ENCODE results near the gene GTPBP1.
A peak's percentile ranks its signal among the peaks of the same experiment; 100 is the strongest.

The GTPBP1 gene

GRCh38 chr22:38705235-38706100 is at the start of gene GTPBP1:
GTPBP1 (plus strand) TSS chr22:38705944; CDS start chr22:38705956, 12 bp downstream.
- peak; percentile 89 to 97 for DNase-seq (ENCODE audit: low read depth in 2 of 2)

- DNase-seq (ENCODE audit: low read depth in 2 of 2) = peak; percentile 67 to 76
Observed at GRCh38 chr22:38656256-38657044, 49.3 kb upstream of the GTPBP1 start, which contains the start of the genes CBY1 and FAM227A. CBY1 (plus strand) TSS chr22:38656638; CDS start chr22:38668055, 11,417 bp downstream. FAM227A (minus strand) TSS chr22:38656392; CDS start chr22:38650168, 6,224 bp downstream.

- peak in 1 of 2 donors; percentile 16 for DNase-seq (ENCODE audit: low read depth in 2 of 2)
Observed at GRCh38 chr22:38657045-38657909, 48.5 kb upstream of the GTPBP1 start.

GRCh38 chr22:38674888-38675287 is 30.9 kb upstream of the GTPBP1 start:
- DNase-seq (ENCODE audit: low read depth in 2 of 2) = no peak

GRCh38 chr22:38675833-38676232 is 29.9 kb upstream of the GTPBP1 start:
- no peak for DNase-seq (ENCODE audit: low read depth in 2 of 2)

- DNase-seq (ENCODE audit: low read depth in 2 of 2) = peak; percentile 74 to 75
Observed at GRCh38 chr22:38681582-38682335, 24.0 kb upstream of the GTPBP1 start, which contains the start of gene TOMM22. TOMM22 (plus strand) TSS chr22:38681957; CDS start chr22:38681979, 22 bp downstream.

- DNase-seq (ENCODE audit: low read depth in 2 of 2) = no peak
Observed at GRCh38 chr22:38684895-38685294, 20.8 kb upstream of the GTPBP1 start.

- no peak for DNase-seq (ENCODE audit: low read depth in 2 of 2)
Observed at GRCh38 chr22:38685761-38686160, 20.0 kb upstream of the GTPBP1 start.

GRCh38 chr22:38689651-38690050 is 16.1 kb upstream of the GTPBP1 start:
- no peak for DNase-seq (ENCODE audit: low read depth in 2 of 2)

GRCh38 chr22:38694049-38694448 is 11.7 kb upstream of the GTPBP1 start:
- no peak for DNase-seq (ENCODE audit: low read depth in 2 of 2)

GRCh38 chr22:38694940-38695339 is 10.8 kb upstream of the GTPBP1 start:
- DNase-seq (ENCODE audit: low read depth in 2 of 2) = no peak

GRCh38 chr22:38696606-38697424 is 8.9 kb upstream of the GTPBP1 start:
- DNase-seq (ENCODE audit: low read depth in 2 of 2) = peak in 1 of 2 donors; percentile 18

GRCh38 chr22:38697425-38698089 is 8.2 kb upstream of the GTPBP1 start:
- no peak for DNase-seq (ENCODE audit: low read depth in 2 of 2)

- DNase-seq (ENCODE audit: low read depth in 2 of 2) = no peak
Observed at GRCh38 chr22:38698407-38699094, 7.2 kb upstream of the GTPBP1 start.

GRCh38 chr22:38699143-38699542 is 6.6 kb upstream of the GTPBP1 start:
- no peak for DNase-seq (ENCODE audit: low read depth in 2 of 2)

GRCh38 chr22:38699784-38700183 is 6.0 kb upstream of the GTPBP1 start:
- DNase-seq (ENCODE audit: low read depth in 2 of 2) = no peak

GRCh38 chr22:38700270-38700788 is 5.4 kb upstream of the GTPBP1 start:
- no peak for DNase-seq (ENCODE audit: low read depth in 2 of 2)

Data from activated CD4-positive, alpha-beta T cell treated with anti-CD3 and anti-CD28 coated beads for 24 hours (primary cell).